Mesendoderm (in vitro differentiated cells): ENCODE results near the gene SRSF3.

Experiments used
- DNase-seq: peaks from one replicate; pipeline ENCODE4 v3.0.0; 2013
- H2AK5ac ChIP-seq: 2 replicates; pipeline ENCODE4 v1.6.1; 2013; ENCODE audit warnings: low read length, inconsistent platforms
- H2BK120ac ChIP-seq: 2 replicates; pipeline ENCODE4 v1.6.1; 2013; ENCODE audit warnings: low read depth, mild to moderate bottlenecking, low read length, moderate library complexity, mixed read lengths
- H2BK15ac ChIP-seq: replicated peaks from 2 replicates; pipeline ENCODE4 v1.6.1; 2013; ENCODE audit warnings: low read depth, mild to moderate bottlenecking, moderate library complexity
- H2BK5ac ChIP-seq: 2 replicates; pipeline ENCODE4 v1.6.1; 2013; ENCODE audit warnings: low read length, inconsistent platforms
- H3K18ac ChIP-seq: 2 replicates; pipeline ENCODE4 v1.6.1; 2013; ENCODE audit warnings: mild to moderate bottlenecking, low read length, mixed read lengths
- H3K23ac ChIP-seq: one replicate; pipeline ENCODE4 v1.6.1; 2013; ENCODE audit warnings: low read length
- H3K27ac ChIP-seq: 2 replicates; pipeline ENCODE4 v1.5.1; 2013; ENCODE audit warnings: low read depth, mild to moderate bottlenecking, inconsistent platforms, low read length, moderate library complexity
- H3K27me3 ChIP-seq: 2 replicates; pipeline ENCODE4 v1.6.1; 2013; ENCODE audit warnings: low read length, control low read depth, mild to moderate bottlenecking, inconsistent platforms; ENCODE audit not compliant: insufficient read depth, poor library complexity
- H3K36me3 ChIP-seq: 2 replicates; pipeline ENCODE4 v1.6.1; 2013; ENCODE audit warnings: low read length, inconsistent platforms; ENCODE audit not compliant: control insufficient read depth, insufficient read depth
- H3K4ac ChIP-seq: one replicate; pipeline ENCODE4 v1.6.1; 2013; ENCODE audit warnings: low read depth, mild to moderate bottlenecking, low read length, moderate library complexity
- H3K4me1 ChIP-seq: 2 replicates; pipeline ENCODE4 v1.6.1; 2013; ENCODE audit warnings: low read depth, low read length, inconsistent platforms; ENCODE audit not compliant: control insufficient read depth
- H3K4me2 ChIP-seq: 2 replicates; pipeline ENCODE4 v1.6.1; 2013; ENCODE audit warnings: low read length
- H3K4me3 ChIP-seq: 2 replicates; pipeline ENCODE4 v1.5.1; 2013; ENCODE audit warnings: mild to moderate bottlenecking, low read length
- H3K56ac ChIP-seq: one replicate; pipeline ENCODE4 v1.6.1; 2013; ENCODE audit warnings: low read length
- H3K79me1 ChIP-seq: 2 replicates; pipeline ENCODE4 v1.6.1; 2013; ENCODE audit warnings: low read length, inconsistent platforms
- H3K79me2 ChIP-seq: 2 replicates; pipeline ENCODE4 v1.6.1; 2013; ENCODE audit warnings: mild to moderate bottlenecking, low read length; ENCODE audit not compliant: control insufficient read depth, insufficient read depth
- H3K9ac ChIP-seq: 2 replicates; pipeline ENCODE4 v1.6.1; 2013; ENCODE audit warnings: low read length, inconsistent platforms
- H4K5ac ChIP-seq: one replicate; pipeline ENCODE4 v1.6.1; 2013; ENCODE audit warnings: low read length
- H4K8ac ChIP-seq: one replicate; pipeline ENCODE4 v1.6.1; 2013; ENCODE audit warnings: low read depth, mild to moderate bottlenecking, control low read depth, low read length, moderate library complexity
- WGBS: extraction: QIAGEN DNeasy Blood & Tissue Kit; methylation state at CpG from one replicate; pipeline ENCODE4 v1.1.7; 2013; ENCODE audit warnings: low lambda C conversion rate, missing lambda C conversion rate; ENCODE audit not compliant: insufficient coverage; ENCODE audit errors: extremely low coverage; 5-methylcytosine and 5-hydroxymethylcytosine counted together

The SRSF3 gene

DNA sequence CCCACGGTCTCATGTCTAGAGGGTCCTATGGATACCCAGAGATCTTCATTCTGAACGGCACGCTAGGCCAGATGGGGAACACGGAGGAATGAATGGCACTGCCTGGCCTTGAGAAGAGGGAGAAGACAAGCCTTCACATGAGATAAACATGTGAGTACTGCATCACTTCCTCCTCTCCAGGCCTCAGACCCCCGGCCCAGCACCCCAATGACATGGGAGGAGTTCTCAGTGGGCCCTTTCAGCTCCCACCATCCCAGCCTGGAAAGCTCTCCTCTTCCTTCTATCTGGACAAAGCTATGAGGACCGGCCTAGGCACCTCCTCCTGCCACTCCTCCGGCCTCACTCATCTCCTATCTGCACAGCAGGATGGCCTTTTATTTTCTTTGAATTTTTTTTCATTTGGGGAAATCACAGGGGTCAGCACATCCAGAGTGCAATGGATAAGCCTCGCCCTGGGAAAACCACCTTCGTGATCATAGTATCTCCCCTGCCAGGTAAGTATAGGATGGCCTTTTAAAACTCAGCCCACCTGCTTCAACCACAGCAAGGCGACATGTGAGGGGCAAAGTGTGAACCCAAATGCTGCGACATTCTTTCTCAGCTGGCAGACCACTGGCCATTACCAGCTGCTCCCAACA lies 45.1 kb downstream of the SRSF3 start:
- H3K9ac ChIP-seq, result no peak overlapping the region
- H3K56ac ChIP-seq, result no peak overlapping the region
- H3K4me3 ChIP-seq, result no peak overlapping the region
- no peaks in the 10 kb centered on the region for H3K27me3 ChIP-seq
- no peak overlapping the region for H3K4me2 ChIP-seq
- no peaks in the 10 kb centered on the region for H3K36me3 ChIP-seq
- no peaks in the 10 kb centered on the region for H3K79me1 ChIP-seq
- H3K18ac ChIP-seq, result no peak overlapping the region
- H3K23ac ChIP-seq, result no peak overlapping the region
- no peak overlapping the region for H2BK5ac ChIP-seq
- no peaks in the 10 kb centered on the region for H3K4me1 ChIP-seq
- no peak overlapping the region for H3K4ac ChIP-seq
- no peaks in the 10 kb centered on the region for H3K79me2 ChIP-seq
- no peak overlapping the region for H2AK5ac ChIP-seq
- H2BK120ac ChIP-seq, result no peak overlapping the region
- no peak overlapping the region for H2BK15ac ChIP-seq
- no peak overlapping the region for H4K5ac ChIP-seq
- no peak overlapping the region for H4K8ac ChIP-seq
- H3K27ac ChIP-seq, result no peak overlapping the region
- no CpG with 5 or more reads among the region's 11 CpGs for WGBS
- DNase-seq, result no peak

DNA sequence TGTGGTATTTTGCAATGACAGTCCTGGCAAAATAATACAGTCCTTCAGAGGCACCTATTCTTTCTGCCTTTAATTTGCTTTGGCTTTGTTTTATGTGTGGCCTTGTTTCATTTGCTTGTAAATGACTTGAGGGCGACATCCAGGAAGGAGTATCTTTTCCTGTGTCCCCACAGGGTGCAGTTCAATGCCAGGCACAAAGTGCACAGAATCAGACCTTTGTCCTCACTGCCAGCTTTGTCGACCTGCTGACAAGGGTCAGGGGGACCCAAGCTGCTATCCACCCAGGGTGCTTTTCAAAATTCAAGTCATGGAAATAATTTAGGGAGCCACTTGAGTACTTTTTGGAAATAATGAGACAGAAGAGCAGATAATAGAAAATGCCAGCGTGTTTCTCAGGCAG lies 47.4 kb downstream of the SRSF3 start:
- Histone ChIP-seq H3K79me1 (no peaks in the 10 kb centered on the region), H3K4me3 (no peak overlapping the region), H3K56ac (no peak overlapping the region), H2BK5ac (no peak overlapping the region), H3K4me1 (no peaks in the 10 kb centered on the region), H2BK15ac (no peak overlapping the region), H4K5ac (no peak overlapping the region), H3K4ac (no peak overlapping the region), H2AK5ac (no peak overlapping the region), H3K36me3 (no peaks in the 10 kb centered on the region), H3K23ac (no peak overlapping the region), H3K27ac (no peak overlapping the region), H3K18ac (no peak overlapping the region), H3K4me2 (no peak overlapping the region), H3K79me2 (no peaks in the 10 kb centered on the region), H3K27me3 (no peaks in the 10 kb centered on the region), H3K9ac (no peak overlapping the region), H4K8ac (no peak overlapping the region), H2BK120ac (no peak overlapping the region)
- no CpG with 5 or more reads among the region's 3 CpGs for WGBS
- DNase-seq, result no peak

DNA sequence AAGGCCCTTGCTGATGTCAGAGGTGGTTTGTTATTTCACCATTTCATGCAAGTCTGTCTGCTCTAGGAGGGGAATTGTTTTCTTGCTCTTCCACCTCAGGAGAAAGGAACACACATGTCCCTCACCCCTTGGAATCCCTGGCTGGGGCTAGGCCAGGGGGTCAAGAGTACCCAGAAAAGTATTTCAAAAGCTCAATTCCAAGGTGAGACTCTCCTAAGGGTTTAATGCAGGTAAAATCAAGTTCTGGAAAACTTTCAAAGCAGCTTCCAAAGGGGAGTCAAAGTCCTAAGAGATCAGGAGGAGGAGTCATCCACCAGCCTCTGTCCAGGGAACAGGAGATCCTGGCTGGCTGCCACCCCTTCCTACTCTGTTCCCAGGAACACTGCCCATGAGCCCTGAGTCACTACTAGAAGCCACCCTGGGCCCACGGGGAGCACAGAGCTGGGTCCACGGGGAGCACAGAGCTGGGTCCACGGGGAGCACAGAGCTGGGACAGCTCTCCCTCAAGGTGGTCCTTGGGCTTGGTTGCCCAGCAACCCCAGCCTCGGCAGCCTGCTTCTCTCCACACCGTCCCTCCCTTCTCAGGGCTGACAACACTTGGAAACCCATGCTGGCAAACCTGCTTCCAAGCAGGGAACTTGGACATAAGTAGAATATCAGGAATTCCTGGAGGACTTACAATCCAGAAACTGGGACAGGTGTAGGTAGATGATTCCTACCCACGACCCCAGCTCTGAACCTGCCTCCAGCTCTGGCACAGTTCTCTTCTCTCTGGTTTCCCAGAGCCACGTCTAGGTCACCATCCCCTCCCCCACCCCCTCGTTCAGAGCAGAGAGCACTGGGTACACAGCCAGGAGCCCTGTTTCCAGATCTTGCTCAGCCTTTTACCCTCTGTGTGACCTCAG lies 49.0 kb downstream of the SRSF3 start:
- no peak overlapping the region for H4K5ac ChIP-seq
- DNase-seq, result no peak
- no peak overlapping the region for H3K4me3 ChIP-seq
- no peak overlapping the region for H2BK5ac ChIP-seq
- H2BK15ac ChIP-seq, result no peak overlapping the region
- no peaks in the 10 kb centered on the region for H3K4me1 ChIP-seq
- H3K27me3 ChIP-seq, result no peaks in the 10 kb centered on the region
- no peak overlapping the region for H3K9ac ChIP-seq
- no peak overlapping the region for H2AK5ac ChIP-seq
- WGBS, result no CpG with 5 or more reads among the region's 8 CpGs
- no peak overlapping the region for H3K4me2 ChIP-seq
- no peak overlapping the region for H3K56ac ChIP-seq
- no peak overlapping the region for H2BK120ac ChIP-seq
- H3K79me2 ChIP-seq, result no peaks in the 10 kb centered on the region
- no peaks in the 10 kb centered on the region for H3K36me3 ChIP-seq
- no peaks in the 10 kb centered on the region for H3K79me1 ChIP-seq
- no peak overlapping the region for H3K18ac ChIP-seq
- no peak overlapping the region for H4K8ac ChIP-seq
- H3K4ac ChIP-seq, result no peak overlapping the region
- no peak overlapping the region for H3K27ac ChIP-seq
- no peak overlapping the region for H3K23ac ChIP-seq

DNA sequence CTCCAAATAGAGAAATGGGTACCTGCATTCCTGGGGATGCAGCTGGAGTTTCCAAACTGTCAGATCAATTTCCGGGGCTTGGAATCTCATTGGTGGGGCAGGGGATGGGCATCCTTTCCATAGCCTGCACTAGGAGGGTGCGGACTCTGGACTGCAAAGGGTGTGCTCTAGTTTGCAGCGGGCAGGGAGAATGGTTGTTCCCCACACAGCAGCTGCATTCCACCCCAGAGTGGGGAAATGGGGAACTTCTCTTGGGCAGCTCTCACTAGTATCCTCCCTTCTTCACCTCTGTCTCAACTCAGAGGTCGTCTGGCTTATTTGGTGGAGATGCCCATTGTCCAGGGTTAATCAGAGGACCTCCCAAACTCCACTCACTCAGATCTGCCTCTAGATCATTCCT lies 49.8 kb downstream of the SRSF3 start:
- Histone ChIP-seq H3K27ac (no peak overlapping the region), H2BK5ac (no peak overlapping the region)

DNA sequence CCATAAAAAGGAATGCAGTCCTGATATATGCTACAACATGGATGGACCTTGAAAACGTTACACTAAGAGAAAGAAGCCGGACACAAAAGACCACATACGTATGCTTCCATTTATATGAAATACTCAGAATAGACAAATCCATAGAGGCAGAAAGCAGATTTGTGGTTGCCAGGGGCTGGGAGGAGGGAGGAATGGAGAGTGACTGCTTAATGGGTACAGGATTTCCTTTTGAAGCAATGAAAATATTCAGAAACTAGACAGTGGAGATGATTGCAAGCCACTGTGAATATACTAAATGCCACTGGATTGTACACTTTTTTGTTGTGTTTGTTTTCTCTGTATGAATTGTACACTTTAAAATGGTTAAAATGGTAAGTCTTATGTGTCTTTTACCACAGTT lies 54.9 kb downstream of the SRSF3 start:
- no CpG with 5 or more reads among the region's 3 CpGs for WGBS
- H3K4ac ChIP-seq, result no peak overlapping the region
- H3K27ac ChIP-seq, result no peak overlapping the region
- no peak overlapping the region for H3K4me3 ChIP-seq
- no peaks in the 10 kb centered on the region for H3K27me3 ChIP-seq
- DNase-seq, result no peak
- H3K18ac ChIP-seq, result no peak overlapping the region
- H2AK5ac ChIP-seq, result no peak overlapping the region
- H2BK15ac ChIP-seq, result no peak overlapping the region
- H3K79me1 ChIP-seq, result no peaks in the 10 kb centered on the region
- no peak overlapping the region for H3K23ac ChIP-seq
- H3K4me2 ChIP-seq, result no peak overlapping the region
- peaks cover 4% of the 10 kb centered on the region for H3K4me1 ChIP-seq
- H4K5ac ChIP-seq, result no peak overlapping the region
- no peak overlapping the region for H3K9ac ChIP-seq
- no peaks in the 10 kb centered on the region for H3K36me3 ChIP-seq
- no peak overlapping the region for H4K8ac ChIP-seq
- no peak overlapping the region for H3K56ac ChIP-seq
- H2BK5ac ChIP-seq, result no peak overlapping the region
- no peaks in the 10 kb centered on the region for H3K79me2 ChIP-seq
- no peak overlapping the region for H2BK120ac ChIP-seq

More for the DNA sequence above, 49.8 kb downstream of the SRSF3 start:
- Histone ChIP-seq H3K79me1 (no peaks in the 10 kb centered on the region), H2BK15ac (no peak overlapping the region), H4K8ac (no peak overlapping the region), H3K36me3 (no peaks in the 10 kb centered on the region), H4K5ac (no peak overlapping the region), H3K79me2 (no peaks in the 10 kb centered on the region), H2AK5ac (no peak overlapping the region), H3K4me1 (no peaks in the 10 kb centered on the region), H3K4me2 (no peak overlapping the region), H3K4me3 (no peak overlapping the region), H3K4ac (no peak overlapping the region), H3K56ac (no peak overlapping the region), H2BK120ac (no peak overlapping the region), H3K23ac (no peak overlapping the region), H3K18ac (no peak overlapping the region), H3K27me3 (no peaks in the 10 kb centered on the region), H3K9ac (no peak overlapping the region)
- no CpG with 5 or more reads among the region's 4 CpGs for WGBS
- no peak for DNase-seq
